ENCODE data around the gene RNF168. TPM values are rescaled to one million over a fixed set of nuclear protein-coding genes. Genes with fewer than 3 reads are reported as not detected.
"Not testable (repeated sequence)": the region's sequence is repeated elsewhere in the genome, so short reads cannot be mapped to it uniquely, and the experiment has no call there.

RNF168 gene
- total RNA-seq, 2 experiments from 2014 or later: 26.1 to 27.4 TPM

DNA sequence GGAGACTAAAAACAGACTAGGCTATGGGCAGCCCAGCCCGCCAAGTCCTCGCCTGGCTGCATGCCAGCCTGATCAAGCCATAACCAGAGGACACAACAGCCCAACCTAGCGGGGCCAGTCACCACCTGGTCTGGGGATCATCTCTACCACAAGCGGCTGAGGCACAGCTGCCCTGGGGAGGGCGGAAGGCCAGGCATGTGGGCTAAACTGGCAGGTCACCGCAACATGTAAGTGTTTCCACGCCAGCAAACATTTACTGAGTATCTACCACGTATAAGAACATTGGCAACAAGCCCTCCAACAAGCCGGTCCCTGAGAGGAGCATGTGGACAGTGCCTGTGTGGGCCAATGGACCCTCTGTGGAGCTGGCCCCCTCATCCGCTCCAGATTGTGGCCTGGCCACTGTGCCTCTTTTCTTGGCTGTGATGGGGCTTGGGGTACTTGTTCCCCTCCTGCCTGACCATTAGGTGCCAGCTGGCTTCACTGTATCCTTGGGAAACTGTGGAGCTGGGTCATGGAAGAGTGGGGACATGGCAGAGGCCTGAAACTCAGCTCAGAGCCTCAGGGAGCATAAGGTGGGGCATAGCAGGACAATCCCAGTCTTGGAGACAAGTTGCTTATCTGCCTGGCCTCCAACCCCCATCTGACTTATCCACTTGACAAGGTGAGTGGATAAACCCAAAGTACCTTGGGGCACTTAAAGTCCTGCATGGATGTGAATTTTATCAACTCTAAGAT lies 80.4 kb downstream of the RNF168 start:
- no peaks in the 10 kb centered on the region for H3K9me3 ChIP-seq (ENCODE audit: control insufficient read depth in 1 of 2, insufficient read depth in 1 of 2, low read length in 2 of 2)
- CTCF ChIA-PET: interaction anchor here (0.6 kb wide), 1 partner anchor 622 kb away, joined by 3 read pairs; no protein-coding TSS in a partner anchor
- H3K27ac ChIP-seq (ENCODE audit: low read depth in 1 of 2, low read length in 2 of 2): no peak overlapping the region
- peaks cover 33% of the 10 kb centered on the region for H3K4me1 ChIP-seq (ENCODE audit: insufficient read depth, low read length)
- H3K9me3 Mint-ChIP-seq: no peaks in the 10 kb centered on the region
- no peak overlapping the region for H3K4me3 Mint-ChIP-seq
- POLR2A ChIA-PET: no interaction called here
- H3K27me3 ChIP-seq (ENCODE audit: control insufficient read depth in 1 of 2, insufficient read depth in 2 of 2, low read length in 2 of 2): no peaks in the 10 kb centered on the region
- no peaks in the 10 kb centered on the region for H3K27me3 Mint-ChIP-seq
- ATAC-seq (ENCODE audit: poor library complexity): no peak
- H3K36me3 Mint-ChIP-seq (ENCODE audit: low read depth): peaks cover 46% of the 10 kb centered on the region
- H3K4me1 Mint-ChIP-seq (ENCODE audit: low read depth): peaks cover 66% of the 10 kb centered on the region
- no peak overlapping the region for H3K27ac Mint-ChIP-seq
- H3K36me3 ChIP-seq (ENCODE audit: insufficient read depth, low read length): peaks cover 18% of the 10 kb centered on the region
- intact Hi-C loops (cut with DNase I, micrococcal nuclease): no loop called here
- DNase-seq: no peak
- TF ChIP-seq, protein P1, sequence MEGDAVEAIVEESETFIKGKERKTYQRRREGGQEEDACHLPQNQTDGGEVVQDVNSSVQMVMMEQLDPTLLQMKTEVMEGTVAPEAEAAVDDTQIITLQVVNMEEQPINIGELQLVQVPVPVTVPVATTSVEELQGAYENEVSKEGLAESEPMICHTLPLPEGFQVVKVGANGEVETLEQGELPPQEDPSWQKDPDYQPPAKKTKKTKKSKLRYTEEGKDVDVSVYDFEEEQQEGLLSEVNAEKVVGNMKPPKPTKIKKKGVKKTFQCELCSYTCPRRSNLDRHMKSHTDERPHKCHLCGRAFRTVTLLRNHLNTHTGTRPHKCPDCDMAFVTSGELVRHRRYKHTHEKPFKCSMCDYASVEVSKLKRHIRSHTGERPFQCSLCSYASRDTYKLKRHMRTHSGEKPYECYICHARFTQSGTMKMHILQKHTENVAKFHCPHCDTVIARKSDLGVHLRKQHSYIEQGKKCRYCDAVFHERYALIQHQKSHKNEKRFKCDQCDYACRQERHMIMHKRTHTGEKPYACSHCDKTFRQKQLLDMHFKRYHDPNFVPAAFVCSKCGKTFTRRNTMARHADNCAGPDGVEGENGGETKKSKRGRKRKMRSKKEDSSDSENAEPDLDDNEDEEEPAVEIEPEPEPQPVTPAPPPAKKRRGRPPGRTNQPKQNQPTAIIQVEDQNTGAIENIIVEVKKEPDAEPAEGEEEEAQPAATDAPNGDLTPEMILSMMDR (IDR thresholded peaks at IDR 0.05): no peak
- H3K4me3 ChIP-seq (ENCODE audit: low read length): no peak overlapping the region

DNA sequence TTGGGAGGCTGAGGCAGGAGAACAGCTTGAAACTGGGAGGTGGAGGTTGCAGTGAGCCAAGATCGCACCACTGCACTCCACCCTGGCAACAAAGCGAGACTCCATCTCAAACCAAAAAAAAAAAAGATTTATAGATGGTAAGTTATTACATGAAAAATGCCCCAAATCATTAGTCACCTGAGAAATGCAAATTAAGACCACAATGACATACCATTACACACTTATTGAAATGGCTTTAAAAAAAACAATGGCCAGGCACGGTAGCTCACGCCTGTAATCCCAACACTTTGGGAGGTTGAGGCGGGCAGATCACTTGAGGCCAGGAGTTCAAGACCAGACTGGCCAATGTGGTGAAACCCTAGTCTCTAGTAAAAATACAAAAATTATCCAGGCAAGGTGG lies 81.9 kb downstream of the RNF168 start:
- H3K4me1 Mint-ChIP-seq (ENCODE audit: low read depth): peaks cover 68% of the 10 kb centered on the region
- H3K4me3 ChIP-seq (ENCODE audit: low read length); H3K27ac ChIP-seq (ENCODE audit: low read depth in 1 of 2, low read length in 2 of 2); H3K36me3 ChIP-seq (ENCODE audit: insufficient read depth, low read length); H3K27me3 Mint-ChIP-seq; H3K27me3 ChIP-seq (ENCODE audit: control insufficient read depth in 1 of 2, insufficient read depth in 2 of 2, low read length in 2 of 2); ATAC-seq (ENCODE audit: poor library complexity); intact Hi-C loops (cut with DNase I, micrococcal nuclease); H3K27ac Mint-ChIP-seq; POLR2A ChIA-PET; H3K9me3 ChIP-seq (ENCODE audit: control insufficient read depth in 1 of 2, insufficient read depth in 1 of 2, low read length in 2 of 2); DNase-seq; H3K9me3 Mint-ChIP-seq; H3K4me3 Mint-ChIP-seq: not testable (repeated sequence)
- peaks cover 33% of the 10 kb centered on the region for H3K36me3 Mint-ChIP-seq (ENCODE audit: low read depth)
- H3K4me1 ChIP-seq (ENCODE audit: insufficient read depth, low read length): peaks cover 31% of the 10 kb centered on the region
- CTCF ChIA-PET: interaction anchor here (0.7 kb wide), 1 partner anchor 92 kb away, joined by 3 read pairs; no protein-coding TSS in a partner anchor

DNA sequence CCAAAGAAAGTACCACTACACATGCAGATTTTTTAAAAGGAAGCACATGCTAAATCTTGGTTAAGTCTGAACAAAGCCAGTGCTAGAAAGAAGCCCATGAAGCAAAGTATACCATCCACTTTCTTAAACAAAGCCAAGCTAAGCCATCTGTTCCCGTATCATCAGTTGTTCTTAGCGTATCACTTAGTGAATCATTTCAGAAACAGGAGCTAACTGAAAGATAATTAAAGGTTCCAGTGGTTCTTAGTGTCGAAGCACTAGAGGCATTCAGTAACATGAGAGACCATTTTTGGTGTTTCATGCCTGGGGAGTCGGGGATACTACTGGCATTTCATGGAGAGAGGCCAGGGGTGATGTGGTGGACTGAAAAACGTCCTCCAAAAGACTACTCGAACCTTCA lies 84.2 kb downstream of the RNF168 start:
- Histone ChIP-seq H3K4me1 (ENCODE audit: insufficient read depth, low read length) (peaks cover 30% of the 10 kb centered on the region), H3K27me3 (ENCODE audit: control insufficient read depth in 1 of 2, insufficient read depth in 2 of 2, low read length in 2 of 2) (no peaks in the 10 kb centered on the region), H3K27ac (ENCODE audit: low read depth in 1 of 2, low read length in 2 of 2) (no peak overlapping the region), H3K36me3 (ENCODE audit: insufficient read depth, low read length) (no peaks in the 10 kb centered on the region), H3K4me3 (ENCODE audit: low read length) (no peak overlapping the region), H3K9me3 (ENCODE audit: control insufficient read depth in 1 of 2, insufficient read depth in 1 of 2, low read length in 2 of 2) (no peaks in the 10 kb centered on the region)
- Mint-ChIP-seq H3K27ac (no peak overlapping the region), H3K36me3 (ENCODE audit: low read depth) (peaks cover 21% of the 10 kb centered on the region), H3K4me1 (ENCODE audit: low read depth) (peaks cover 69% of the 10 kb centered on the region), H3K27me3 (no peaks in the 10 kb centered on the region), H3K9me3 (no peaks in the 10 kb centered on the region), H3K4me3 (no peak overlapping the region)
- DNase-seq (no peak), ATAC-seq (ENCODE audit: poor library complexity) (no peak)
- TF ChIP-seq, protein P1 (IDR thresholded peaks at IDR 0.05): no peak
- intact Hi-C loops (cut with DNase I, micrococcal nuclease): no loop called here
- CTCF ChIA-PET: interaction anchor here (1.3 kb wide), 1 partner anchor 13 kb away, joined by 3 read pairs; no protein-coding TSS in a partner anchor
- POLR2A ChIA-PET: no interaction called here

Other genes with a start within 250 kb of the RNF168 start
- gene PCYT1A, start 216.0 kb downstream of the RNF168 start, total RNA-seq: 10 to 100 TPM; 49.8 to 54.7 TPM
- gene DYNLT2B, start 185.5 kb downstream of the RNF168 start, total RNA-seq: 1 to 10 TPM; 4.5 to 4.6 TPM
- gene TM4SF19, start 165.4 kb downstream of the RNF168 start, total RNA-seq: not detected
- gene UBXN7, start 71.3 kb downstream of the RNF168 start, total RNA-seq: 10 to 100 TPM; 75.3 to 83.6 TPM
- not detected for gene SMCO1, start 11.6 kb upstream of the RNF168 start, total RNA-seq
- gene WDR53, start 64.8 kb upstream of the RNF168 start, total RNA-seq: 10 to 100 TPM; 18.4 to 20.9 TPM
- gene FBXO45, start 64.9 kb upstream of the RNF168 start, total RNA-seq: 1 to 10 TPM; 5.4 to 6.0 TPM
- gene NRROS, start 135.9 kb upstream of the RNF168 start, total RNA-seq: 1 to 10 TPM; 7.4 to 8.4 TPM
- gene CEP19, start 208.5 kb upstream of the RNF168 start, total RNA-seq: under 1 TPM; 0.36 to 0.64 TPM
- gene PIGX, start 208.6 kb upstream of the RNF168 start, total RNA-seq: 10 to 100 TPM; 13.3 to 13.9 TPM
- gene PAK2, start 236.1 kb upstream of the RNF168 start, total RNA-seq: 10 to 100 TPM; 36.2 to 41.7 TPM

Measured in CD4-positive, alpha-beta T cell (primary cell).